ENCODE results near the gene ABCA2.
A peak's percentile ranks its signal among the peaks of the same experiment; 100 is the strongest.

Gene ABCA2

GRCh38 chr9:137029058-137029936, 1.3 kb upstream of the ABCA2 start:
- H3K4me3 ChIP-seq (ENCODE audit: insufficient read depth, low read length, poor library complexity, severe bottlenecking) = no peak overlapping the region
- H4K20me1 ChIP-seq (ENCODE audit: low read depth, low read length) = no peaks in the 10 kb centered on the region
- no peak overlapping the region for H3K27ac ChIP-seq (ENCODE audit: low read depth, low read length)

GRCh38 chr9:137028263-137029057, 423 bp upstream of the ABCA2 start:
- H3K9ac ChIP-seq (ENCODE audit: low read length) = peak overlapping the region; percentile 54; the same call in 1 of the 2 replicates
- H3K36me3 ChIP-seq (ENCODE audit: low read length) = no peaks in the 10 kb centered on the region
- H3K4me3 ChIP-seq (ENCODE audit: insufficient read depth, low read length, poor library complexity, severe bottlenecking) = peak overlapping the region; percentile 54
- H3K79me2 ChIP-seq (ENCODE audit: insufficient read depth, low read length) = no peaks in the 10 kb centered on the region
- H4K20me1 ChIP-seq (ENCODE audit: low read depth, low read length) = no peaks in the 10 kb centered on the region
- H3K27ac ChIP-seq (ENCODE audit: low read depth, low read length) = no peak overlapping the region
- peak overlapping the region; percentile 59 for H2AFZ ChIP-seq (ENCODE audit: low read depth, low read length, severe bottlenecking)
- H3K4me2 ChIP-seq (ENCODE audit: low read depth, low read length, poor library complexity, severe bottlenecking) = peak overlapping the region; percentile 85
- no peaks in the 10 kb centered on the region for H3K9me3 ChIP-seq (ENCODE audit: insufficient read depth, low read length)
- TF ChIP-seq, protein P1, sequence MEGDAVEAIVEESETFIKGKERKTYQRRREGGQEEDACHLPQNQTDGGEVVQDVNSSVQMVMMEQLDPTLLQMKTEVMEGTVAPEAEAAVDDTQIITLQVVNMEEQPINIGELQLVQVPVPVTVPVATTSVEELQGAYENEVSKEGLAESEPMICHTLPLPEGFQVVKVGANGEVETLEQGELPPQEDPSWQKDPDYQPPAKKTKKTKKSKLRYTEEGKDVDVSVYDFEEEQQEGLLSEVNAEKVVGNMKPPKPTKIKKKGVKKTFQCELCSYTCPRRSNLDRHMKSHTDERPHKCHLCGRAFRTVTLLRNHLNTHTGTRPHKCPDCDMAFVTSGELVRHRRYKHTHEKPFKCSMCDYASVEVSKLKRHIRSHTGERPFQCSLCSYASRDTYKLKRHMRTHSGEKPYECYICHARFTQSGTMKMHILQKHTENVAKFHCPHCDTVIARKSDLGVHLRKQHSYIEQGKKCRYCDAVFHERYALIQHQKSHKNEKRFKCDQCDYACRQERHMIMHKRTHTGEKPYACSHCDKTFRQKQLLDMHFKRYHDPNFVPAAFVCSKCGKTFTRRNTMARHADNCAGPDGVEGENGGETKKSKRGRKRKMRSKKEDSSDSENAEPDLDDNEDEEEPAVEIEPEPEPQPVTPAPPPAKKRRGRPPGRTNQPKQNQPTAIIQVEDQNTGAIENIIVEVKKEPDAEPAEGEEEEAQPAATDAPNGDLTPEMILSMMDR (IDR thresholded peaks at IDR 0.05; ENCODE audit: insufficient read depth, low read length, poor library complexity, severe bottlenecking) = peak; percentile 29
- TF ChIP-seq EZH2phosphoT487 (conservative IDR thresholded peaks at IDR 0.05; ENCODE audit: low read length) = no peak
- H3K9me2 ChIP-seq (replicated peaks; ENCODE audit: insufficient read depth, low read length) = no peaks in the 10 kb centered on the region
- H3F3A ChIP-seq (ENCODE audit: insufficient read depth) = no peaks in the 10 kb centered on the region
- H3K27me3 ChIP-seq (ENCODE audit: low read length) = no peaks in the 10 kb centered on the region

More at GRCh38 chr9:137029058-137029936, 1.3 kb upstream of the ABCA2 start:
- TF ChIP-seq EZH2phosphoT487 (conservative IDR thresholded peaks at IDR 0.05; ENCODE audit: low read length) = no peak
- TF ChIP-seq, protein P1 (IDR thresholded peaks at IDR 0.05; ENCODE audit: insufficient read depth, low read length, poor library complexity, severe bottlenecking) = peak; percentile 92
- no peaks in the 10 kb centered on the region for H3K79me2 ChIP-seq (ENCODE audit: insufficient read depth, low read length)
- no peak overlapping the region for H3K9ac ChIP-seq (ENCODE audit: low read length)
- H3K9me3 ChIP-seq (ENCODE audit: insufficient read depth, low read length) = no peaks in the 10 kb centered on the region
- H3K4me2 ChIP-seq (ENCODE audit: low read depth, low read length, poor library complexity, severe bottlenecking) = peak overlapping the region; percentile 85
- no peaks in the 10 kb centered on the region for H3K9me2 ChIP-seq (replicated peaks; ENCODE audit: insufficient read depth, low read length)
- no peaks in the 10 kb centered on the region for H3K27me3 ChIP-seq (ENCODE audit: low read length)
- no peaks in the 10 kb centered on the region for H3K36me3 ChIP-seq (ENCODE audit: low read length)
- H3F3A ChIP-seq (ENCODE audit: insufficient read depth) = no peaks in the 10 kb centered on the region
- no peak overlapping the region for H2AFZ ChIP-seq (ENCODE audit: low read depth, low read length, severe bottlenecking)

GRCh38 chr9:137026828-137027227, 1.2 kb downstream of the ABCA2 start:
- H3K27ac ChIP-seq (ENCODE audit: low read depth, low read length) = no peak overlapping the region
- no peaks in the 10 kb centered on the region for H3K79me2 ChIP-seq (ENCODE audit: insufficient read depth, low read length)
- no peaks in the 10 kb centered on the region for H3K9me2 ChIP-seq (replicated peaks; ENCODE audit: insufficient read depth, low read length)
- no peak overlapping the region for H3K4me2 ChIP-seq (ENCODE audit: low read depth, low read length, poor library complexity, severe bottlenecking)
- no peak overlapping the region for H2AFZ ChIP-seq (ENCODE audit: low read depth, low read length, severe bottlenecking)
- TF ChIP-seq, protein P1 (IDR thresholded peaks at IDR 0.05; ENCODE audit: insufficient read depth, low read length, poor library complexity, severe bottlenecking) = no peak
- no peak for TF ChIP-seq EZH2phosphoT487 (conservative IDR thresholded peaks at IDR 0.05; ENCODE audit: low read length)
- no peaks in the 10 kb centered on the region for H4K20me1 ChIP-seq (ENCODE audit: low read depth, low read length)
- no peak overlapping the region for H3K9ac ChIP-seq (ENCODE audit: low read length)
- H3K36me3 ChIP-seq (ENCODE audit: low read length) = no peaks in the 10 kb centered on the region
- no peaks in the 10 kb centered on the region for H3K27me3 ChIP-seq (ENCODE audit: low read length)
- H3F3A ChIP-seq (ENCODE audit: insufficient read depth) = no peaks in the 10 kb centered on the region
- H3K9me3 ChIP-seq (ENCODE audit: insufficient read depth, low read length) = no peaks in the 10 kb centered on the region
- no peak overlapping the region for H3K4me3 ChIP-seq (ENCODE audit: insufficient read depth, low read length, poor library complexity, severe bottlenecking)
